Jurkat, Clone E6-1 (cell line): ENCODE results near the gene PSAPL1.
"Not testable (repeated sequence)": the region's sequence is repeated elsewhere in the genome, so short reads cannot be mapped to it uniquely, and the experiment has no call there.

Experiments
- DNase-seq: peaks from one replicate; pipeline ENCODE4 v3.0.0-alpha.2; 2011; ENCODE audit warnings: low read depth, low spot score
- H3K4me3 ChIP-seq: 2 replicates; pipeline ENCODE4 v1.5.1; 2011; ENCODE audit warnings: mild to moderate bottlenecking, low read length, control low read depth, moderate library complexity

The PSAPL1 gene

GRCh38 chr4:7461230-7461629, 26.5 kb upstream of the PSAPL1 start:
- no peak overlapping the region for H3K4me3 ChIP-seq
- no peak for DNase-seq

- H3K4me3 ChIP-seq = no peak overlapping the region
- no peak for DNase-seq
Observed at GRCh38 chr4:7460566-7460965, 25.8 kb upstream of the PSAPL1 start.

GRCh38 chr4:7459471-7459870, 24.7 kb upstream of the PSAPL1 start:
- no peak for DNase-seq
- H3K4me3 ChIP-seq = no peak overlapping the region

- DNase-seq = no peak
- no peak overlapping the region for H3K4me3 ChIP-seq
Observed at GRCh38 chr4:7458477-7458876, 23.7 kb upstream of the PSAPL1 start.

GRCh38 chr4:7458066-7458425, 23.3 kb upstream of the PSAPL1 start:
- no peak for DNase-seq
- H3K4me3 ChIP-seq = no peak overlapping the region

- no peak overlapping the region for H3K4me3 ChIP-seq
- no peak for DNase-seq
Observed at GRCh38 chr4:7457201-7458065, 22.7 kb upstream of the PSAPL1 start.

- H3K4me3 ChIP-seq, DNase-seq: not testable (repeated sequence)
Observed at GRCh38 chr4:7452802-7453201, 18.1 kb upstream of the PSAPL1 start.

- no peak overlapping the region for H3K4me3 ChIP-seq
- no peak for DNase-seq
Observed at GRCh38 chr4:7451800-7452199, 17.1 kb upstream of the PSAPL1 start.

GRCh38 chr4:7451434-7451789, 16.7 kb upstream of the PSAPL1 start:
- no peak overlapping the region for H3K4me3 ChIP-seq
- DNase-seq = no peak

GRCh38 chr4:7450775-7451433, 16.2 kb upstream of the PSAPL1 start:
- no peak for DNase-seq
- H3K4me3 ChIP-seq = no peak overlapping the region

- H3K4me3 ChIP-seq = no peak overlapping the region
- no peak for DNase-seq
Observed at GRCh38 chr4:7448036-7448435, 13.3 kb upstream of the PSAPL1 start.

- no peak for DNase-seq
- no peak overlapping the region for H3K4me3 ChIP-seq
Observed at GRCh38 chr4:7447236-7447635, 12.5 kb upstream of the PSAPL1 start.

GRCh38 chr4:7444731-7445130, 10.0 kb upstream of the PSAPL1 start:
- no peak for DNase-seq
- H3K4me3 ChIP-seq = no peak overlapping the region

GRCh38 chr4:7444314-7444713, 9.6 kb upstream of the PSAPL1 start:
- no peak overlapping the region for H3K4me3 ChIP-seq
- DNase-seq = no peak

- no peak overlapping the region for H3K4me3 ChIP-seq
- DNase-seq = no peak
Observed at GRCh38 chr4:7442574-7443162, 7.9 kb upstream of the PSAPL1 start.

GRCh38 chr4:7441201-7441600, 6.5 kb upstream of the PSAPL1 start:
- DNase-seq = no peak
- no peak overlapping the region for H3K4me3 ChIP-seq

- H3K4me3 ChIP-seq = no peak overlapping the region
Observed at GRCh38 chr4:7439699-7440098, 5.0 kb upstream of the PSAPL1 start.

GRCh38 chr4:7436256-7436655, 1.5 kb upstream of the PSAPL1 start:
- no peak overlapping the region for H3K4me3 ChIP-seq
- no peak for DNase-seq

More at GRCh38 chr4:7439699-7440098, 5.0 kb upstream of the PSAPL1 start:
- no peak for DNase-seq

GRCh38 chr4:7435471-7436061, 836 bp upstream of the PSAPL1 start:
- DNase-seq = no peak
- H3K4me3 ChIP-seq = no peak overlapping the region

- no peak for DNase-seq
- no peak overlapping the region for H3K4me3 ChIP-seq
Observed at GRCh38 chr4:7434141-7434765, 477 bp downstream of the PSAPL1 start.
